Measurements from ENCODE around the gene MLXIP.

DNA sequence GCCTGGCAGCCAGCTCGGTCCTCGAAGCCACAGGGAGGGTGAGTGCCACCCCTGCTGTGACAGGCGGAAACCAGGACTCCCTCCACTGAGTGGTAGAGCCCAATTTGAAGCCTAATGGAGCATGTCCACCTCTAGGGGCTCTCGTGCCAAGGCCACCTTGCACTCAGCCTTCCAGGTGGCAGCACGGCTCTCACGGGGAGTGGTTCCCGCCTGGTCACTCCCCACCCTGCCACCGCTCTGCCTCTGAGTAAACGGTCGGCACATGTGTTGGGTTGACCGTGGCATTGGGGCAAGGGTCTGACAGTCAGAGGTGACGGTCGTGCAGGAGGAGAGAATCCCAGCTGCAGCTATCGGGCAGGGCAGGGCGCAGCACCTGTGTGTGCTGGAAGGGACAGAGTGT, 60.7 kb downstream of the MLXIP start:
- TF ChIP-seq, protein P1, sequence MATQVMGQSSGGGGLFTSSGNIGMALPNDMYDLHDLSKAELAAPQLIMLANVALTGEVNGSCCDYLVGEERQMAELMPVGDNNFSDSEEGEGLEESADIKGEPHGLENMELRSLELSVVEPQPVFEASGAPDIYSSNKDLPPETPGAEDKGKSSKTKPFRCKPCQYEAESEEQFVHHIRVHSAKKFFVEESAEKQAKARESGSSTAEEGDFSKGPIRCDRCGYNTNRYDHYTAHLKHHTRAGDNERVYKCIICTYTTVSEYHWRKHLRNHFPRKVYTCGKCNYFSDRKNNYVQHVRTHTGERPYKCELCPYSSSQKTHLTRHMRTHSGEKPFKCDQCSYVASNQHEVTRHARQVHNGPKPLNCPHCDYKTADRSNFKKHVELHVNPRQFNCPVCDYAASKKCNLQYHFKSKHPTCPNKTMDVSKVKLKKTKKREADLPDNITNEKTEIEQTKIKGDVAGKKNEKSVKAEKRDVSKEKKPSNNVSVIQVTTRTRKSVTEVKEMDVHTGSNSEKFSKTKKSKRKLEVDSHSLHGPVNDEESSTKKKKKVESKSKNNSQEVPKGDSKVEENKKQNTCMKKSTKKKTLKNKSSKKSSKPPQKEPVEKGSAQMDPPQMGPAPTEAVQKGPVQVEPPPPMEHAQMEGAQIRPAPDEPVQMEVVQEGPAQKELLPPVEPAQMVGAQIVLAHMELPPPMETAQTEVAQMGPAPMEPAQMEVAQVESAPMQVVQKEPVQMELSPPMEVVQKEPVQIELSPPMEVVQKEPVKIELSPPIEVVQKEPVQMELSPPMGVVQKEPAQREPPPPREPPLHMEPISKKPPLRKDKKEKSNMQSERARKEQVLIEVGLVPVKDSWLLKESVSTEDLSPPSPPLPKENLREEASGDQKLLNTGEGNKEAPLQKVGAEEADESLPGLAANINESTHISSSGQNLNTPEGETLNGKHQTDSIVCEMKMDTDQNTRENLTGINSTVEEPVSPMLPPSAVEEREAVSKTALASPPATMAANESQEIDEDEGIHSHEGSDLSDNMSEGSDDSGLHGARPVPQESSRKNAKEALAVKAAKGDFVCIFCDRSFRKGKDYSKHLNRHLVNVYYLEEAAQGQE (IDR thresholded peaks at IDR 0.05; ENCODE audit: insufficient read depth in 1 of 2, low read depth in 2 of 2, low read length in 2 of 2) = no peak
- TF ChIP-seq POLR2AphosphoS5 (IDR thresholded peaks at IDR 0.05; ENCODE audit: low read depth, low read length) = no peak
- no peak for TF ChIP-seq TAF1 (IDR thresholded peaks at IDR 0.05; ENCODE audit: borderline replicate concordance, insufficient read depth, low read length)
- no peak for TF ChIP-seq SIN3A (IDR thresholded peaks at IDR 0.05; ENCODE audit: borderline replicate concordance, insufficient read depth, low read length)
- no peak for TF ChIP-seq FOXP2 (optimal IDR thresholded peaks at IDR 0.05; ENCODE audit: borderline replicate concordance, extremely low read depth, extremely low read length, insufficient read depth)

All from PFSK-1 (cell line).